ENCODE measurements around the gene SCN1B.

Gene SCN1B

GRCh38 chr19:35015954-35016351, 14.3 kb upstream of the SCN1B start:
- Histone ChIP-seq H3K27me3 (no peaks in the 10 kb centered on the region), H3K4me3 (no peak overlapping the region), H3K4me1 (peaks cover 68% of the 10 kb centered on the region), H3K4me2 (peak overlapping the region; percentile 14), H3K9ac (no peak overlapping the region), H3K9me3 (no peaks in the 10 kb centered on the region), H4K20me1 (peaks cover 94% of the 10 kb centered on the region), H3K36me3 (peaks cover 100% of the 10 kb centered on the region), H3K27ac (no peak overlapping the region)
- no peak for TF ChIP-seq Cebpa-rat (IDR thresholded peaks at IDR 0.05)

GRCh38 chr19:35017507-35017906, 12.8 kb upstream of the SCN1B start:
- Histone ChIP-seq H3K36me3 (peaks cover 100% of the 10 kb centered on the region), H3K4me1 (peaks cover 52% of the 10 kb centered on the region), H3K4me3 (no peak overlapping the region), H4K20me1 (peaks cover 94% of the 10 kb centered on the region), H3K9ac (peak overlapping the region; percentile 11; the same call in 1 of the 2 replicates), H3K27ac (peak overlapping the region; percentile 29), H3K9me3 (no peaks in the 10 kb centered on the region), H3K4me2 (peak overlapping the region; percentile 25), H3K27me3 (no peaks in the 10 kb centered on the region)
- no peak for TF ChIP-seq Cebpa-rat (IDR thresholded peaks at IDR 0.05)

GRCh38 chr19:35018379-35018778, 11.9 kb upstream of the SCN1B start:
- H3K27me3 ChIP-seq, result no peaks in the 10 kb centered on the region
- H3K9ac ChIP-seq, result no peak overlapping the region
- no peak overlapping the region for H3K27ac ChIP-seq
- H3K4me1 ChIP-seq, result peaks cover 44% of the 10 kb centered on the region
- H3K4me3 ChIP-seq, result no peak overlapping the region
- H3K36me3 ChIP-seq, result peaks cover 98% of the 10 kb centered on the region
- no peaks in the 10 kb centered on the region for H3K9me3 ChIP-seq
- no peak overlapping the region for H3K4me2 ChIP-seq
- H4K20me1 ChIP-seq, result peaks cover 90% of the 10 kb centered on the region
- no peak for TF ChIP-seq Cebpa-rat (IDR thresholded peaks at IDR 0.05)

GRCh38 chr19:35019144-35019543, 11.1 kb upstream of the SCN1B start:
- no peak overlapping the region for H3K27ac ChIP-seq
- peaks cover 36% of the 10 kb centered on the region for H3K4me1 ChIP-seq
- peaks cover 90% of the 10 kb centered on the region for H4K20me1 ChIP-seq
- no peak overlapping the region for H3K9ac ChIP-seq
- H3K27me3 ChIP-seq, result no peaks in the 10 kb centered on the region
- no peak for TF ChIP-seq Cebpa-rat (IDR thresholded peaks at IDR 0.05)
- no peaks in the 10 kb centered on the region for H3K9me3 ChIP-seq
- no peak overlapping the region for H3K4me2 ChIP-seq
- peaks cover 98% of the 10 kb centered on the region for H3K36me3 ChIP-seq
- no peak overlapping the region for H3K4me3 ChIP-seq

GRCh38 chr19:35021016-35021415, 9.3 kb upstream of the SCN1B start:
- TF ChIP-seq Cebpa-rat (IDR thresholded peaks at IDR 0.05), result no peak
- peaks cover 90% of the 10 kb centered on the region for H4K20me1 ChIP-seq

GRCh38 chr19:35021596-35021995, 8.7 kb upstream of the SCN1B start:
- no peak overlapping the region for H3K27ac ChIP-seq
- peaks cover 98% of the 10 kb centered on the region for H3K36me3 ChIP-seq
- no peak overlapping the region for H3K9ac ChIP-seq
- H3K27me3 ChIP-seq, result no peaks in the 10 kb centered on the region
- peaks cover 92% of the 10 kb centered on the region for H4K20me1 ChIP-seq
- no peaks in the 10 kb centered on the region for H3K9me3 ChIP-seq
- peaks cover 11% of the 10 kb centered on the region for H3K4me1 ChIP-seq
- no peak for TF ChIP-seq Cebpa-rat (IDR thresholded peaks at IDR 0.05)
- H3K4me3 ChIP-seq, result no peak overlapping the region
- no peak overlapping the region for H3K4me2 ChIP-seq

More at GRCh38 chr19:35021016-35021415, 9.3 kb upstream of the SCN1B start:
- H3K27ac ChIP-seq, result no peak overlapping the region
- no peak overlapping the region for H3K4me2 ChIP-seq
- H3K36me3 ChIP-seq, result peaks cover 98% of the 10 kb centered on the region
- no peaks in the 10 kb centered on the region for H3K9me3 ChIP-seq
- no peak overlapping the region for H3K9ac ChIP-seq
- peaks cover 17% of the 10 kb centered on the region for H3K4me1 ChIP-seq
- no peaks in the 10 kb centered on the region for H3K27me3 ChIP-seq
- no peak overlapping the region for H3K4me3 ChIP-seq

- H3K4me3 ChIP-seq, result no peak overlapping the region
- H3K9ac ChIP-seq, result no peak overlapping the region
- peaks cover 94% of the 10 kb centered on the region for H4K20me1 ChIP-seq
- no peak overlapping the region for H3K4me2 ChIP-seq
- H3K4me1 ChIP-seq, result peaks cover 3% of the 10 kb centered on the region
- H3K27ac ChIP-seq, result no peak overlapping the region
- H3K9me3 ChIP-seq, result no peaks in the 10 kb centered on the region
- H3K27me3 ChIP-seq, result no peaks in the 10 kb centered on the region
- no peak for TF ChIP-seq Cebpa-rat (IDR thresholded peaks at IDR 0.05)
- H3K36me3 ChIP-seq, result peaks cover 98% of the 10 kb centered on the region
These were observed 7.8 kb upstream of the SCN1B start for GRCh38 chr19:35022460-35022859.

- Histone ChIP-seq H3K27ac (no peak overlapping the region), H3K27me3 (peaks cover 6% of the 10 kb centered on the region; the same call in 1 of the 2 replicates), H3K36me3 (peaks cover 98% of the 10 kb centered on the region)
These were observed 6.8 kb upstream of the SCN1B start for GRCh38 chr19:35023428-35023827.

GRCh38 chr19:35024095-35024494, 6.2 kb upstream of the SCN1B start:
- H4K20me1 ChIP-seq, result peaks cover 95% of the 10 kb centered on the region
- peaks cover under 1% of the 10 kb centered on the region; the same call in 1 of the 2 replicates for H3K4me1 ChIP-seq
- no peak for TF ChIP-seq Cebpa-rat (IDR thresholded peaks at IDR 0.05)
- H3K9ac ChIP-seq, result no peak overlapping the region
- H3K4me2 ChIP-seq, result no peak overlapping the region
- H3K27ac ChIP-seq, result no peak overlapping the region
- H3K9me3 ChIP-seq, result no peaks in the 10 kb centered on the region
- peaks cover 93% of the 10 kb centered on the region for H3K36me3 ChIP-seq
- peaks cover 9% of the 10 kb centered on the region; the same call in 1 of the 2 replicates for H3K27me3 ChIP-seq
- H3K4me3 ChIP-seq, result no peak overlapping the region

More at GRCh38 chr19:35023428-35023827, 6.8 kb upstream of the SCN1B start:
- Histone ChIP-seq H3K9ac (no peak overlapping the region), H4K20me1 (peaks cover 95% of the 10 kb centered on the region), H3K4me3 (no peak overlapping the region), H3K4me2 (no peak overlapping the region), H3K4me1 (no peaks in the 10 kb centered on the region), H3K9me3 (no peaks in the 10 kb centered on the region)
- no peak for TF ChIP-seq Cebpa-rat (IDR thresholded peaks at IDR 0.05)

GRCh38 chr19:35025969-35026368, 4.3 kb upstream of the SCN1B start:
- H3K4me3 ChIP-seq, result no peak overlapping the region
- no peak for TF ChIP-seq Cebpa-rat (IDR thresholded peaks at IDR 0.05)
- peaks cover 28% of the 10 kb centered on the region for H3K27me3 ChIP-seq
- H3K36me3 ChIP-seq, result peaks cover 75% of the 10 kb centered on the region
- H3K9ac ChIP-seq, result no peak overlapping the region
- peaks cover 12% of the 10 kb centered on the region for H3K4me1 ChIP-seq
- peaks cover 85% of the 10 kb centered on the region for H4K20me1 ChIP-seq
- H3K9me3 ChIP-seq, result no peaks in the 10 kb centered on the region
- no peak overlapping the region for H3K27ac ChIP-seq
- no peak overlapping the region for H3K4me2 ChIP-seq

- Histone ChIP-seq H3K27ac (no peak overlapping the region), H3K36me3 (peaks cover 70% of the 10 kb centered on the region)
- no peak for TF ChIP-seq Cebpa-rat (IDR thresholded peaks at IDR 0.05)
These were observed 3.9 kb upstream of the SCN1B start for GRCh38 chr19:35026418-35026817.

More at GRCh38 chr19:35026418-35026817, 3.9 kb upstream of the SCN1B start:
- H3K9ac ChIP-seq, result no peak overlapping the region
- no peak overlapping the region for H3K4me2 ChIP-seq
- H3K4me1 ChIP-seq, result peaks cover 17% of the 10 kb centered on the region
- no peaks in the 10 kb centered on the region for H3K9me3 ChIP-seq
- H4K20me1 ChIP-seq, result peaks cover 81% of the 10 kb centered on the region
- H3K27me3 ChIP-seq, result peaks cover 33% of the 10 kb centered on the region
- H3K4me3 ChIP-seq, result no peak overlapping the region
